Right renal pelvis (tissue), 4 donors: ENCODE data around the gene GIGYF2. TPM values are rescaled to one million over a fixed set of nuclear protein-coding genes. Genes with fewer than 3 reads are reported as not detected.

Experiments used
- DNase-seq, 4 donors: peaks; one replicate each; pipeline ENCODE4 v3.0.0-alpha.2; 2013; ENCODE audit warnings: low read depth in 4 of 4, low spot score in 3 of 4, missing footprints in 1 of 4
- polyA plus RNA-seq, 4 donors: library from polyadenylated mRNA; unstranded; fragments of 120-200 nt; gene quantifications; one replicate each; pipeline ENCODE4 v1.2.1, GENCODE V29; 2013; ENCODE audit not compliant: insufficient read length in 4 of 4

GIGYF2 gene
- polyA plus RNA-seq, 4 donors = 57.9 to 69.3 (median 66.4) TPM

- DNase-seq = no peak
Measured at GRCh38 chr2:232876161-232876977, 179.2 kb downstream of the GIGYF2 start.

GRCh38 chr2:232876978-232877441 is 179.9 kb downstream of the GIGYF2 start:
- no peak for DNase-seq

GRCh38 chr2:232877940-232878511 is 180.9 kb downstream of the GIGYF2 start:
- no peak for DNase-seq

GRCh38 chr2:232878855-232879617 is 181.9 kb downstream of the GIGYF2 start:
- no peak for DNase-seq

GRCh38 chr2:232879618-232880494 is 182.7 kb downstream of the GIGYF2 start:
- no peak for DNase-seq

- no peak for DNase-seq
Measured at GRCh38 chr2:232880764-232881351, 183.7 kb downstream of the GIGYF2 start.

GRCh38 chr2:232882085-232882484 is 185.0 kb downstream of the GIGYF2 start:
- no peak for DNase-seq

GRCh38 chr2:232882505-232883115 is 185.5 kb downstream of the GIGYF2 start:
- no peak for DNase-seq

- no peak for DNase-seq
Measured at GRCh38 chr2:232883116-232883721, 186.1 kb downstream of the GIGYF2 start.

- no peak for DNase-seq
Measured at GRCh38 chr2:232884001-232884421, 186.9 kb downstream of the GIGYF2 start.

- DNase-seq = no peak
Measured at GRCh38 chr2:232884549-232885263, 187.6 kb downstream of the GIGYF2 start.

- DNase-seq = no peak
Measured at GRCh38 chr2:232885264-232885961, 188.3 kb downstream of the GIGYF2 start.

GRCh38 chr2:232886176-232886575 is 189.0 kb downstream of the GIGYF2 start:
- no peak for DNase-seq

- DNase-seq = no peak
Measured at GRCh38 chr2:232886632-232887031, 189.5 kb downstream of the GIGYF2 start.

GRCh38 chr2:232887171-232887850 is 190.2 kb downstream of the GIGYF2 start:
- no peak for DNase-seq

- no peak for DNase-seq
Measured at GRCh38 chr2:232888099-232888836, 191.1 kb downstream of the GIGYF2 start.
